ENCODE results near the gene METTL9.

The METTL9 gene

DNA sequence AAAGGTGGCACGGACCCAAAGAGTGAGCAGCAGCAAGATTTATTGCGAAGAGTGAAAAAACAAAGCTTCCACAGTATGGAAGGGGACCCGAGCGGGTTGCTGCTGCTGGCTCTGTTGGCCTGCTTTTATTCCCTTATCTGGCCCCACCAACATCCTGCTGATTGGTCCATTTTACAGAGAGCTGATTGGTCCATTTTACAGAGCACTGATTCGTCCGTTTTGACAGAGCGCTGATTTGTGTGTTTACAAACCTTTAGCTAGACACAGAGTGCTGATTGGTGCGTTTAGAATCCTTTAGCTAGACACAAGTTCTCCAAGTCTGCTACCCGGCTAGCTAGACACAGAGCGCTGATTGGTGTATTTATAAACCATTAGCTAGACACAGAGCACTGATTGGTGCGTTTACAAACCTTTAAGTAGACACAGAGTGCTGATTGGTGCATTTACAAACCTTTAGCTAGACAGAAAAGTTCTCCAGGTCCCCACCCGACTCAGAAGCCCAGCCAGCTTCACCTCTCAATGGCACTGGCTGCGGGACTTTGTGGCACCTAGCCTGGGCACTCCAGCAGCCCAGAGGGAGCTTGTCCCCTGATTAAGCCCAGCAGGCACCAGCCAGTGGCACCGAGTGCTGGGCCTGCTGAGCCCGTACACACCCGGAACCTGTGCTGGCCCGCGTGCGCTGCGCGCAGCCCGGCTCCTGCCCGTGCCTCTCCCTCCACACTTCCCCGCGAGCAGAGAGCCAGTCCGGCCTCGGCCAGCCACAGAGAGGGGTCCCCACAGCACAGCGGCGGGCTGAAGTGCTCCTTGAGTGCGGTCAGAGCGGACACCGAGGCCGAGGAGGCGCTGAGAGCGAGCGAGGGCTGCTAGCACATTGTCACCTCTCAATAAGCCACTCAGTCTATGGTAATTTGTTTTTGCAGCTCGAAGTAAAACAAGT, 37.9 kb downstream of the METTL9 start:
- DNase-seq (ENCODE audit: low read depth, low spot score) = no peak
- TF ChIP-seq POLR2AphosphoS5 (IDR thresholded peaks at IDR 0.05; ENCODE audit: borderline replicate concordance, low read depth, low read length) (no peak), FOXP2 (optimal IDR thresholded peaks at IDR 0.05; ENCODE audit: control extremely low read depth, extremely low read length, insufficient read depth) (no peak), EZH2 (IDR thresholded peaks at IDR 0.05) (no peak)
- no peak overlapping the region for H3K9ac ChIP-seq (ENCODE audit: insufficient read length)
- no peak overlapping the region for H3K27ac ChIP-seq
- no peak overlapping the region for H3K4me3 ChIP-seq
- H3K9me3 ChIP-seq (ENCODE audit: low read depth, low read length) = no peaks in the 10 kb centered on the region
- H3K36me3 ChIP-seq (ENCODE audit: insufficient read depth, low read length) = peaks cover 15% of the 10 kb centered on the region; the same call in 1 of the 2 replicates

DNA sequence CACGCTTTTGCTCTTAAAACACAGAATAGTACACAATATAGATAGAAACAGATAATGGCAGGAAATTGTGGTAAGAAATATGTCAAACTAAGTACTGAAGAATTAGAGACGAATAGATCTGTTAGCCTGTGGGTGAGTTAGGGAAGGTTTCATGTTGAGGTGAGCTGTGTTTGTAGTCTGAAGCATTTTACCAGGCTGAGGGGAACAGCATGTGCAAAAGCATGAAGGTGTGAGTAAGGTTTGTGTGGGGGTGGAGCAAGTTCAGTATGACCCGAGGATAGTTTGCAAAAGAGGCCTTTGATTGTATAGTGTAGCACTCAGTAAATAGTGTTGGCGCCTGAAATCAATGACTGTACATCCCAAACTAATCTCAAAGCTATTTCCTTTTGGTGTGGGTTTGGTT, 39.2 kb downstream of the METTL9 start:
- no peak for TF ChIP-seq POLR2AphosphoS5 (IDR thresholded peaks at IDR 0.05; ENCODE audit: borderline replicate concordance, low read depth, low read length)
- no peak for TF ChIP-seq FOXP2 (optimal IDR thresholded peaks at IDR 0.05; ENCODE audit: control extremely low read depth, extremely low read length, insufficient read depth)
- TF ChIP-seq EZH2 (IDR thresholded peaks at IDR 0.05) = no peak
- peak overlapping the region; percentile 70; the same call in 1 of the 2 replicates for H3K27ac ChIP-seq
- no peak overlapping the region for H3K4me3 ChIP-seq
- H3K36me3 ChIP-seq (ENCODE audit: insufficient read depth, low read length) = peaks cover 11% of the 10 kb centered on the region; the same call in 1 of the 2 replicates
- no peaks in the 10 kb centered on the region for H3K9me3 ChIP-seq (ENCODE audit: low read depth, low read length)
- DNase-seq (ENCODE audit: low read depth, low spot score) = no peak
- H3K9ac ChIP-seq (ENCODE audit: insufficient read length) = no peak overlapping the region

DNA sequence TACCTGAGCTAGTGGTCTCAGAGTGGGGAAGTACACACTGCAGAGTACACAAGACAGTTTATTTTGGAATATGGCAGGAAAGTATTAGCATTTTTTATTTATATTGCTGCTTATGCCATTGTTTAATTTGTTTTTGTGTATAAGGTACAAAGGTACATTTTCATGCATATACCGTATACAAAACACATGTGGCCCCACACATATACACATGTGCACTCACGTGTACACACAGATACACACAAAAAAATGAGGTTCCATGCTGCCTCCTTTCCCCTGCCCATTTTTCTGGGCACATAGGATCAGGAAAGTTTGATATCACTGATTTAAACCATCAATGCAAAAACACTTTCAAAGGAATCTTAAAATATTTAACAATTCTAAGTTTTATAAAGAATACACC, 40.1 kb downstream of the METTL9 start:
- Histone ChIP-seq H3K4me3 (no peak overlapping the region), H3K36me3 (ENCODE audit: insufficient read depth, low read length) (peaks cover 3% of the 10 kb centered on the region; the same call in 1 of the 2 replicates), H3K9ac (ENCODE audit: insufficient read length) (no peak overlapping the region), H3K9me3 (ENCODE audit: low read depth, low read length) (no peaks in the 10 kb centered on the region), H3K27ac (peak overlapping the region; percentile 55; the same call in 1 of the 2 replicates)
- no peak for TF ChIP-seq EZH2 (IDR thresholded peaks at IDR 0.05)
- no peak for TF ChIP-seq POLR2AphosphoS5 (IDR thresholded peaks at IDR 0.05; ENCODE audit: borderline replicate concordance, low read depth, low read length)
- no peak for TF ChIP-seq FOXP2 (optimal IDR thresholded peaks at IDR 0.05; ENCODE audit: control extremely low read depth, extremely low read length, insufficient read depth)
- DNase-seq (ENCODE audit: low read depth, low spot score) = no peak

DNA sequence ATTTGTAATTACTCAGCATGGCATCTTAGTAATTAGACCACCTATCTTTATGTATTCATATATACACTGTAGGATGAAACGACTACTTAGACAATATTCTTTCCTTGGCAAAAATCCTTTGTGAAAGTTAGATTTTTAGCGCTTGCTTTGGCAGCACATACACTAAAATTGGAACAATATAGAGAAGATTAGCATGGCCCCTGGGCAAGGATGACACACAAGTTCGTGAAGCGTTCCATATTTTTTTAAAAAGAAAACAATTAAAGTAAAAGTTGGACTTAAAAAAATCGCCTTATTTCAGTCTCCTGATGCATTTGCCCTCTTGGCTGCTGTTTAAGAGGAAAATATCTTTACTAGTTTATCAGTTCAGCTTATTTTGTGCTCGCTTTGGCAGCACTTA, 42.5 kb downstream of the METTL9 start:
- Histone ChIP-seq H3K36me3 (ENCODE audit: insufficient read depth, low read length) (no peaks in the 10 kb centered on the region; the same call in 1 of the 2 replicates), H3K9me3 (ENCODE audit: low read depth, low read length) (no peaks in the 10 kb centered on the region), H3K4me3 (no peak overlapping the region), H3K27ac (peak overlapping the region; percentile 65; the same call in 1 of the 2 replicates), H3K9ac (ENCODE audit: insufficient read length) (peak overlapping the region; percentile 13)
- no peak for TF ChIP-seq EZH2 (IDR thresholded peaks at IDR 0.05)
- DNase-seq (ENCODE audit: low read depth, low spot score) = no peak

DNA sequence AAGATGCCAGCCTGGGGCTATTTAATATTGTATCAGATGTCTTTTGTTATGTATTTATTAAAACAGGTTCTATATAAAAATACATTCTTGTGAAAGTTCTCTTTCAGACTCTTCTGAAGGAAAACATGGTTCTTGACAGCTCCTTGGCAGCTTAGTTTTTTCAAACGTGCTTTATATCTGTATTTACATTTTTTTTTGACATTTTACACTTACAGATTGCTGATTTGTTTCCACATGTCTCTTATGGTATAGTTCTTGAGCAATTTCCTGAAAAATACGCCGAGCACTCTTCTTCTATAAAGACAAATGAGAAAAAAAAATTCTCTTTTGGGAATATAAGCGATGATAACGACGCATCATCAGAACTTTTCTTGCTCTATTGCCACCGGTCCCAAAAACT, 43.5 kb downstream of the METTL9 start:
- no peak for TF ChIP-seq FOXP2 (optimal IDR thresholded peaks at IDR 0.05; ENCODE audit: control extremely low read depth, extremely low read length, insufficient read depth)
- no peak for TF ChIP-seq POLR2AphosphoS5 (IDR thresholded peaks at IDR 0.05; ENCODE audit: borderline replicate concordance, low read depth, low read length)
- TF ChIP-seq EZH2 (IDR thresholded peaks at IDR 0.05) = no peak
- no peaks in the 10 kb centered on the region for H3K9me3 ChIP-seq (ENCODE audit: low read depth, low read length)
- H3K4me3 ChIP-seq = no peak overlapping the region
- no peak for DNase-seq (ENCODE audit: low read depth, low spot score)
- no peak overlapping the region for H3K9ac ChIP-seq (ENCODE audit: insufficient read length)
- peak overlapping the region; percentile 4; the same call in 1 of the 2 replicates for H3K27ac ChIP-seq
- H3K36me3 ChIP-seq (ENCODE audit: insufficient read depth, low read length) = peaks cover 4% of the 10 kb centered on the region; the same call in 1 of the 2 replicates

DNA sequence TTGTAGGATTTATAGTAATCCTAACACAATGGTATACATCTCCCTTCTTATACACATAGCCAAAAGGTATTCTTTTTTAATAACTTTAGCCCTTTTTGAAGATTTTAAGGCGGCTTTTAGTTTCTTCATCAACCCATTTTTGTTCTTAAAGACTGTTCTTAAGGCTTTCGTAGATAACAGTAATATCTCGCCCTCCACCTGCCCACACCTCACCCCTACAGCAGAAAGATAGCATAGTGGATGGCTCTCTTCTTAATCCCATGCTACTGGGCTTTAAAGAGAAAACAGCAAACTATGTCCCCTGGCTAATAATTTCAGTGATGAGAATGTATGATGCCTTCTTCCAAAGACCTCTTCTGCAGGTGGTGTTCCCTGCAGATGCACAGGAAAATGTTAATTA, 44.4 kb downstream of the METTL9 start:
- no peak overlapping the region for H3K27ac ChIP-seq
- DNase-seq (ENCODE audit: low read depth, low spot score) = no peak
- H3K4me3 ChIP-seq = no peak overlapping the region
- peaks cover 4% of the 10 kb centered on the region; the same call in 1 of the 2 replicates for H3K36me3 ChIP-seq (ENCODE audit: insufficient read depth, low read length)
- H3K9ac ChIP-seq (ENCODE audit: insufficient read length) = no peak overlapping the region
- TF ChIP-seq FOXP2 (optimal IDR thresholded peaks at IDR 0.05; ENCODE audit: control extremely low read depth, extremely low read length, insufficient read depth) (no peak), POLR2AphosphoS5 (IDR thresholded peaks at IDR 0.05; ENCODE audit: borderline replicate concordance, low read depth, low read length) (no peak), EZH2 (IDR thresholded peaks at IDR 0.05) (no peak)
- H3K9me3 ChIP-seq (ENCODE audit: low read depth, low read length) = no peaks in the 10 kb centered on the region

DNA sequence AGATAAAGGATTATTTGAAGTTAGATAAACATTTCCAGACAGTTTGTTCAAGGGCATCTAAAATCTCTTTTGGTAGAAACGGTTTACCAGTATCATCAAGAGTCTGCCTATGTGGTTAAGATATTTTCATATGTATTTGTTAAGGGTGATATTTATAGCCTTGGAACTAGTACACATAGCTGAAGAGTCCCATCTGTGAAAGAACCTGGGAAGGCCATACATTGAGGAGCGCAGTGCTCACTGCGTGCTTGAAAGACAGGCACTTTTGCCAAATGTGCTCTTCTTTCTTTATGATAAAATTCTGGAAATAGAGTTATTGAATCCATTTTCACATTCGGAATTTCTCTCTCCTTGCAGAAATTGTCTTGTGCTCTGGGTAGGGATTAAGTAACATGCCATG, 45.3 kb downstream of the METTL9 start:
- no peak for TF ChIP-seq POLR2AphosphoS5 (IDR thresholded peaks at IDR 0.05; ENCODE audit: borderline replicate concordance, low read depth, low read length)
- no peak for TF ChIP-seq EZH2 (IDR thresholded peaks at IDR 0.05)
- TF ChIP-seq FOXP2 (optimal IDR thresholded peaks at IDR 0.05; ENCODE audit: control extremely low read depth, extremely low read length, insufficient read depth) = no peak
- DNase-seq (ENCODE audit: low read depth, low spot score) = no peak
- no peaks in the 10 kb centered on the region for H3K9me3 ChIP-seq (ENCODE audit: low read depth, low read length)
- H3K9ac ChIP-seq (ENCODE audit: insufficient read length) = no peak overlapping the region
- no peak overlapping the region for H3K27ac ChIP-seq
- H3K4me3 ChIP-seq = no peak overlapping the region
- H3K36me3 ChIP-seq (ENCODE audit: insufficient read depth, low read length) = peaks cover 4% of the 10 kb centered on the region; the same call in 1 of the 2 replicates

DNA sequence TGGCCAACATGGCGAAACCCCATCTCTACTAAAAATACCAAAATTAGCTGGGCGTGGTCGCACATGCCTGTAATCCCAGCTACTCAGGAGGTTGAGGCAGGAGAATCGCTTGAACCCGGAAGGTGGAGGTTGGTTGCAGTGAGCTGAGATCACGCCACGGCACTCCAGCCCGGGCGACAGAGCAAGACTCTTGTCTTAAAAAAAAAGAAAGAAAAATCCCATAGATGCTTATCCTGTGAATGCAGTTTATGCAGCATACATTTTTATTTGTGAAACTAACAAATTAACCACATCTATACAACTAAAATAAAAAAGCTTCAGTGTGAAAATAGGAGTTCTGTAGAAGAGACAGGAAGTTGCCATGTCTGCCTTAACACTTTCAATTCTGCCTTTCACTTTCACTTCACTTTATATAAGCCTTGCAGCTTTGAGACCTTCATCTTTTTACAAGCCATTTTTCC, 45.9 kb downstream of the METTL9 start:
- H3K9ac ChIP-seq (ENCODE audit: insufficient read length) = no peak overlapping the region

More for the DNA sequence above, 45.9 kb downstream of the METTL9 start:
- Histone ChIP-seq H3K4me3 (no peak overlapping the region), H3K27ac (no peak overlapping the region), H3K36me3 (ENCODE audit: insufficient read depth, low read length) (peaks cover 4% of the 10 kb centered on the region; the same call in 1 of the 2 replicates), H3K9me3 (ENCODE audit: low read depth, low read length) (no peaks in the 10 kb centered on the region)
- TF ChIP-seq FOXP2 (optimal IDR thresholded peaks at IDR 0.05; ENCODE audit: control extremely low read depth, extremely low read length, insufficient read depth) (no peak), EZH2 (IDR thresholded peaks at IDR 0.05) (no peak), POLR2AphosphoS5 (IDR thresholded peaks at IDR 0.05; ENCODE audit: borderline replicate concordance, low read depth, low read length) (no peak)
- no peak for DNase-seq (ENCODE audit: low read depth, low spot score)
